GM19397 (cell line): ENCODE data around the gene CFAP61.
A peak's percentile ranks its signal among the peaks of the same experiment; 100 is the strongest.
"Not testable (repeated sequence)": the region's sequence is repeated elsewhere in the genome, so short reads cannot be mapped to it uniquely, and the experiment has no call there.

Source experiments
- ATAC-seq: cut with Tn5 transposase; IDR thresholded peaks from one replicate; pipeline ENCODE4 v1.9.1; 2021; ENCODE audit warnings: mild to moderate bottlenecking, moderate library complexity; ENCODE audit not compliant: unreplicated experiment

Gene CFAP61

DNA sequence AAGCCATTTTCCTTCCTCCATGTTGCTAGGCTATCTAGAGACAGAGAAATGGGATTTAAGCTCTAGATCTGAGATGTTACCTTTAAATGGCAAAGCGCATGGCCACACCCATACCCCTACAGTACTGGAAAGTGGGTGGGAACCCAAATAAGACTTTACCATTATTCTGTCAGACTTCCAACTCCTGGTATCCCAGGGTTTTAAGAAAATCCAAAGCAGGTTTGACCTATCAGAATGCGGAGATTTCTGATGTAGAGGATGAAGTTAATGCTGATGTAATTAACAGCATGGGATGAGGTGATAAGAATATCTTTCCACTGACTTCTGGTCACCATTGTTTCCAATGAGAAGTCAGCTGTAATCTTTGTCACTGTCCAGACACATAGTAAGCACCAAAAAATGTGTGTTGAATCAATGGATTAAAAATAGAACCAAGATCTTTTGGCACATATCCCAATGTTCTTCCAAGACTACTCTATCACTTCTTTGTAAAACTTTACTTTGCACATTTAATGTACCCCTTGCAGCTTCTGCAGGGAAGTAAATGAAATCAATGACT lies 174.8 kb downstream of the CFAP61 start:
- no peak for ATAC-seq

- no peak for ATAC-seq
These were observed 176.0 kb downstream of the CFAP61 start for GRCh38 chr20:20228351-20228750.

- ATAC-seq = no peak
These were observed 177.3 kb downstream of the CFAP61 start for GRCh38 chr20:20229595-20229994.

- no peak for ATAC-seq
These were observed 178.4 kb downstream of the CFAP61 start for GRCh38 chr20:20230741-20231140.

GRCh38 chr20:20231528-20232298 lies 179.4 kb downstream of the CFAP61 start:
- ATAC-seq = no peak

DNA sequence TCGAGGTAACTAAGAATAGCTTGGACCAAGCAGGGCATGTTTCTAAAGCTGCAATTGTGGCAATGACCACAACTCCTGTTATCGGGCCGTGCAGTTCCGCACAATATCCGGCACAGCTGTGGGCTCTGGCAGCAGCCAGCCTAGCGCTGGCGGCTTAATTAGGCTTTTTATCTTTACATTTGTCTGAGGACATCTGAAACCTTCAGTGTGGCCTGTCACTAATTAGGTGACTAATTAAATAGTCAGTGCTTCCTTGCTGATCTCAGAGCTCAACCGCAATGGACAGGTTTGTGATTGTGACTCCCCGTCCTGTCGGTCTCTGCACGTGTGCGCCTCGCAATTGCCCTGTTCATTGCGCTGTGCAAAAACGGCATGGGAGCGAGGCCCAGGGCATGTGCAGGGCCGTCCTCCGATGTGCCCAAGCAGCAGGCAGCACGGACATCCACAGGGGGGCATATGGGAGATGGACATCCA lies 180.7 kb downstream of the CFAP61 start:
- peak; percentile 66 for ATAC-seq

- ATAC-seq = no peak
These were observed 183.3 kb downstream of the CFAP61 start for GRCh38 chr20:20235681-20236080.

- ATAC-seq = no peak
These were observed 185.0 kb downstream of the CFAP61 start for GRCh38 chr20:20237093-20237959.

DNA sequence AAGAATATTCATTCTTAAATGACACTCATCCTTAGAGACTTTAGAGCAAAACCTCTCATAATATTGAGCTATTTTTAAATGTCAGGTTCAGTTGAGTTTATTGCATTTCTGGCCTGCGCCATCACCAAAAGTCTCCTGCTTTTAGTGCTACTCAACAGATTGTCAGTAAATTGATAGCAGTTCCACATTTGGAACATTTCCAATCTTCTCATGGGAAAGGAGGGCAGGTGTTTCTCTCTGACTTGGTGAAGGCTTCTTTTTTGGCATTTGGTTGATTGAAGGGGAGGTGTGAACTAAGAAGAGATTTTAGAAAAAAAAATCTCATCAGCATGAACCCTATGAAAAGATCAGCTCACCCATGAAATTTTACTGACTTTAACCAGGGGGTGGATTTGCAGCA lies 189.6 kb downstream of the CFAP61 start:
- no peak for ATAC-seq

DNA sequence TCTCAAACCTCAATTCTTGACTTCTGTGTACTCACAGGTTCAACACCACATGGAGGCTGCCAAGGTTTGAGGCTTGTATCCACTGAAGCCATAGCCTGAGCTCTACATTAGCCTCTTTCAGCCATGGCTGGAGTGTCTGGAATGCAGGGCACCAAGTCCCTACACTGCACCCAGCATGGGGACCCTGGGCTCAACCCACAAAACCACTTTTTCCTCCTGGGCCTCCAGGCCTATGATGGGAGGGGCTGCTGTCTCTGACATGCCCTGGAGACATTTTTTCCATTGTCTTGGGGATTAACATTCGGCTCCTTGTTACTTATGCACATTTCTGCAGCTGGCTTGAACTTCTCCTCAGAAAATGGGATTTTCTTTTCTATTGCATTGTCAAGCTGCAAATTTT lies 192.1 kb downstream of the CFAP61 start:
- ATAC-seq = not testable (repeated sequence)

DNA sequence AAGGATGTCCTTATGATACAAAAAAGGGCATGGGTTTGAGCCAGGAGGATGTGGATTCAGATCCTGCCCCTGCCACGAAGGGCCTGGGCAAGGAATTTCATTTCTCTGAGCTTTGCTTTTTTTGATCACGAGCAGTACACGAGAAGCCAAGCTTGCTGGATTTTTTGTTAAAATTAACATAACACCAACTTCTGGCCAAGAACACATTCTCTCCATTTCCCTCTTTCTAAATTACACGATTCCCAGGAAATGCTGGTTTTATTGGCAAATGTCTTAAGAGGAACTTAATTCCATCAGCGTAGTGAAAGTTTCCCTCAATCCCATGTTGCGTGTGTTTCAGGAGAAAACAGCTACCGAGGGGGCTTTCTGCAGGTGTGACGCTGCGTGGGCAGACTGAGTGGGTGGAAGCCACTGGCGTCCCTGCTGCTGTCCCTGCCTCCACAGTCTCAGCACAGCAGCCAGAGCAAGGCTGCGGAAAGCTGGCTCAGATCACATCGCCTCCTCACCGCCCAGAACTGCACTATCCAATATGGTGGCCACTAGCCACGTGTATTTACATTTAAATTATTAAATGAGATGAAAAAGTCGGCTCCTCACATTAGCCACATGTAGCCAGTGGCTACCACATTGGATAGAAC lies 194.8 kb downstream of the CFAP61 start:
- ATAC-seq = no peak

DNA sequence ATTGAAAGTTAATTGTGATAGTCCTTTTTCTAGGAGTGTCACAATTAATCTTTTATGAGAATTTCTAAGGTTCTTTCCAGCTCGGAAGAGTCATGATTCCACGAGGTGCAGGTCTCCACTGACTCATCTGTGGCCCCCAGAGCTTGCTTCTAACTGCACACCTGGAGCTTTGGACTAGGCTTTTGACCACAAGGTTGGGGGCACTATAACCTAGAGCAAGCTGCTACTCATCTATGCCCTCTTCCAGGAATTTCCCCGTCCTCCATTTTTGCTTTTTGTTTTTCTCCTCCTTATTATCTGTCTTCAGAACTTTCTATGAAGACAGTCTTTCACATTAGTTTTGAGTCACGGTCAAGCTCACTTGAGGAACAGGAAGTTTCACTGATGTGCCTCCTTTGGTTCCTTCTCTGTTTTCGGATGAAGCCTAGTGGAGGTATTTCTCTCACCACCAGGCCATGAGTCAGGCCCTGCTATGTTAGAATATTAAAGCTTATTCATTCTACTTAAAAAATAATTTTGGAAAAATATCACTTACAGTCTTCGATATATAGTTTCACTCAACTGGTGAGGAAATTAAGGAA lies 196.4 kb downstream of the CFAP61 start:
- ATAC-seq = no peak

GRCh38 chr20:20251317-20251716 lies 199.0 kb downstream of the CFAP61 start:
- ATAC-seq = no peak

GRCh38 chr20:20251836-20252235 lies 199.5 kb downstream of the CFAP61 start:
- ATAC-seq = no peak

DNA sequence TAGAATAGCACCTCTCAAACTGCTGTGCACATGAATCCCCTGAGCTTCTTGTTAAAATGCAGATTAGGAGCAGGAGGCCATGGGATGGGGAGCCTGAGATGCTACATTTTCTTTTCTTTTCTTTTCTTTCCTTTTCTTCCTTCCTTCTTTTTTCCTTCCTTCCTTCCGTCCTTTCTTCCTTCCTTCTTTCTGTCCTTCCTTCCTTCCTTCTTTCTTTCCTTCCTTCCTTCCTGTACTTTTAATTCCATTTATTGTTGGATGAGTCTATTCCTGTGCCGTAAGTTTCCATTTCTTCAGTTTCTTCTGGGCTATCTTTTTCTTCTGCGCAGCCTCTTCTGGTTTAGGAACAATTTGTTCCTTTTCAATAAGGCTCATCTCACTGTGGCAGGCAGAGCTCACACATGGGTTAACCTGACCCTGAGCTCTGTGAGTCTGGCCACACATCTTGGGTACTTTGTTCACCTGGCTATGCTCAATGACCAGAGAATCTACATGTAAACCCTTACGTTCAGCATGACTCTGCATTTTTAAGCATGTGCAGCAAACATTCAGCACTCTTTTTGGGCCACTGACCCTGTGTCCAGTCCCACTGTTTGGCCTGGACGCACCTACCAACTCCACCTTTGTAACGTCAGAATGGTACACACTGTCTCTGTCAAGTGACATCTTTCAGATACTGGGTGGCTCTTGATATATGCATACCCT lies 200.9 kb downstream of the CFAP61 start:
- no peak for ATAC-seq

- ATAC-seq = no peak
These were observed 201.5 kb downstream of the CFAP61 start for GRCh38 chr20:20253744-20254330.

GRCh38 chr20:20255099-20255498 lies 202.8 kb downstream of the CFAP61 start:
- ATAC-seq = no peak

GRCh38 chr20:20259533-20259932 lies 207.2 kb downstream of the CFAP61 start:
- ATAC-seq = no peak

- ATAC-seq = no peak
These were observed 208.8 kb downstream of the CFAP61 start for GRCh38 chr20:20261159-20261558.

DNA sequence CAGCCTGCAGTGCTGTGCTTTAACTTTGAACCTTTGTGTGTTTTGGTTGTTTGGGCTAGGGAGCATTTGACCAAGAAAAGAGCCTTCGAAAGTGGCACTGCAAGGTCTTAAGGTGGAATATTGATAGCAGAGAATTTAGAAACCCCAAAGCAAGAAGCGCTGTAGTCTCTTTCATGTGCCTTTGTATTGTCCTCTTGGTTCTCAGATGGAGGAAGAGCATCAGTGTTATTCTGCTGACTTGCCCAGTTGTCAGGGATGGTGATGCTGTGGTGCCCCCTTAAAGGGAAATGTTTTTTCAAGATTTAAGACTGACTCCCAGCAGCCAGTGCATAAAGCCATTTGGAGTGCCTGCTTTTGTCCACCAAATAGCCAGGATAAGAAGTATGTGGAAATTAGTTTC lies 212.9 kb downstream of the CFAP61 start:
- ATAC-seq = no peak
